GM19240 (cell line): Measurements from ENCODE around the gene ELP1.

Source experiments
- DNase-seq: peaks from one replicate; pipeline ENCODE4 v3.0.0; 2011; ENCODE audit warnings: low spot score; ENCODE audit not compliant: insufficient read length

ELP1 gene

GRCh38 chr9:108882052-108882888, 51.7 kb downstream of the ELP1 start:
- DNase-seq = no peak

GRCh38 chr9:108880738-108881316, 53.1 kb downstream of the ELP1 start:
- DNase-seq = no peak

GRCh38 chr9:108877524-108877923, 56.4 kb downstream of the ELP1 start:
- DNase-seq = no peak

- DNase-seq = no peak
Measured at GRCh38 chr9:108876425-108876824, 57.5 kb downstream of the ELP1 start.

- no peak for DNase-seq
Measured at GRCh38 chr9:108874058-108874788, 59.7 kb downstream of the ELP1 start.

- DNase-seq = no peak
Measured at GRCh38 chr9:108869092-108869725, 64.7 kb downstream of the ELP1 start.

- no peak for DNase-seq
Measured at GRCh38 chr9:108867829-108868228, 66.1 kb downstream of the ELP1 start.

GRCh38 chr9:108867116-108867515, 66.8 kb downstream of the ELP1 start:
- no peak for DNase-seq

- no peak for DNase-seq
Measured at GRCh38 chr9:108866001-108866420, 67.9 kb downstream of the ELP1 start.

- DNase-seq = no peak
Measured at GRCh38 chr9:108865037-108865436, 68.9 kb downstream of the ELP1 start.

GRCh38 chr9:108864446-108864845, 69.5 kb downstream of the ELP1 start:
- DNase-seq = no peak

- no peak for DNase-seq
Measured at GRCh38 chr9:108863891-108864290, 70.0 kb downstream of the ELP1 start.

- no peak for DNase-seq
Measured at GRCh38 chr9:108861997-108862396, 71.9 kb downstream of the ELP1 start, which contains the start of gene ACTL7A. ACTL7A (plus strand) TSS chr9:108862266; CDS start chr9:108862323, 57 bp downstream.

- no peak for DNase-seq
Measured at GRCh38 chr9:108861464-108861863, 72.5 kb downstream of the ELP1 start.

- DNase-seq = no peak
Measured at GRCh38 chr9:108860764-108861163, 73.2 kb downstream of the ELP1 start.

- no peak for DNase-seq
Measured at GRCh38 chr9:108860354-108860753, 73.6 kb downstream of the ELP1 start.

- DNase-seq = peak; percentile 19
Measured at GRCh38 chr9:108859459-108860114, 74.3 kb downstream of the ELP1 start.

- DNase-seq = no peak
Measured at GRCh38 chr9:108857572-108857971, 76.4 kb downstream of the ELP1 start.

- DNase-seq = no peak
Measured at GRCh38 chr9:108855888-108856287, 78.0 kb downstream of the ELP1 start, which contains the start of gene ACTL7B. ACTL7B (minus strand) TSS chr9:108855986; CDS start chr9:108855930, 56 bp downstream.

GRCh38 chr9:108855529-108855886, 78.4 kb downstream of the ELP1 start:
- no peak for DNase-seq
